OCI-LY7 (cell line): ENCODE measurements around the gene ADAMTS2.

Experiments
- EZH2phosphoT487 ChIP-seq: fragments of 200-600 bp; sonication (generic); IDR thresholded peaks from 2 replicates; pipeline ENCODE4 v1.6.1; 2018; ENCODE audit warnings: low read depth, borderline replicate concordance, mild to moderate bottlenecking, mixed run types, antibody characterized with exemption, low read length, moderate library complexity, mixed read lengths
- TF ChIP-seq, protein P1 (sequence below): fragments of 200-600 bp; sonication (generic); conservative IDR thresholded peaks from 2 replicates; pipeline ENCODE4 v1.5.1; 2014; ENCODE audit warnings: mild to moderate bottlenecking, antibody characterized with exemption, low read length, moderate library complexity, mixed read lengths

DNA sequence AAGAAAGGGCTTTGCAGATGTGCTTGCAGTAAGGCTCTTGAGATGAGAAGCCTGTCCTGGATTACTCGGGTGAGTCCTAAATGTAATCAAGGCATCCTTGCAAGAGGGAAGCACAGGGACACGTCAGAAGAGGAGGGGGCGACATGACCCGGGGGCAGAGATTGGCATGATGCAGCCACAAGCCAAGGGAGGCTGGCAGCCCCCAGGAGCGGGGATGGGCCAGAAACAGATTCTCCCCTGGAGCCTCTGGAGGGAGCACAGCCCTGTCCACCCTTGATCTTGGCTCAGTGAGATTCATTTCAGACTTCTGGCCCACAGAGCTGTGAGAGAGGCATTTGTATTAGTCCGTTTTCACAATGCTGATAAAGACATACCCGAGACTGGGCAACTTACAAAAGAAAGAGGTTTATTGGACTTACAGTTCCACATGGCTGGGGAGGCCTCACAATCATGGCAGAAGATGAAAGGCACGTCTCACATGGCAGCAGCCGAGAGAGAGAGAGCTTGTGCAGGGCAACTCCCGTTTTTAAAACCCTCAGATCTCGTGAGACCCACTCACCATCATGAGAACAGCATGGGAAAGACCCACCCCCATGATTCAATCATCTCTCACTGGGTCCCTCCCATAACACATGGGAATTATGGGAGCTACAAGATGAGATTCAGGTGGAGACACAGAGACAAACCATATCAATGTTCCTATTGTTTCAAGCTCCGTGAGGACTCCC, 76.1 kb downstream of the ADAMTS2 start:
- TF ChIP-seq, protein P1, sequence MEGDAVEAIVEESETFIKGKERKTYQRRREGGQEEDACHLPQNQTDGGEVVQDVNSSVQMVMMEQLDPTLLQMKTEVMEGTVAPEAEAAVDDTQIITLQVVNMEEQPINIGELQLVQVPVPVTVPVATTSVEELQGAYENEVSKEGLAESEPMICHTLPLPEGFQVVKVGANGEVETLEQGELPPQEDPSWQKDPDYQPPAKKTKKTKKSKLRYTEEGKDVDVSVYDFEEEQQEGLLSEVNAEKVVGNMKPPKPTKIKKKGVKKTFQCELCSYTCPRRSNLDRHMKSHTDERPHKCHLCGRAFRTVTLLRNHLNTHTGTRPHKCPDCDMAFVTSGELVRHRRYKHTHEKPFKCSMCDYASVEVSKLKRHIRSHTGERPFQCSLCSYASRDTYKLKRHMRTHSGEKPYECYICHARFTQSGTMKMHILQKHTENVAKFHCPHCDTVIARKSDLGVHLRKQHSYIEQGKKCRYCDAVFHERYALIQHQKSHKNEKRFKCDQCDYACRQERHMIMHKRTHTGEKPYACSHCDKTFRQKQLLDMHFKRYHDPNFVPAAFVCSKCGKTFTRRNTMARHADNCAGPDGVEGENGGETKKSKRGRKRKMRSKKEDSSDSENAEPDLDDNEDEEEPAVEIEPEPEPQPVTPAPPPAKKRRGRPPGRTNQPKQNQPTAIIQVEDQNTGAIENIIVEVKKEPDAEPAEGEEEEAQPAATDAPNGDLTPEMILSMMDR = no peak
- no peak for TF ChIP-seq EZH2phosphoT487
